Fibroblast of pulmonary artery (primary cell): ENCODE results near the gene LASP1NB.
"Not testable (repeated sequence)": the region's sequence is repeated elsewhere in the genome, so short reads cannot be mapped to it uniquely, and the experiment has no call there.

Source experiments
- DNase-seq: peaks from one replicate; pipeline ENCODE4 v3.0.0-alpha.2; 2010; ENCODE audit warnings: low read depth
- H3K4me3 ChIP-seq: replicated peaks from 2 replicates; pipeline ENCODE4 v1.5.1; 2011; ENCODE audit warnings: low read depth, mild to moderate bottlenecking, control low read depth, low read length, moderate library complexity
- CTCF ChIP-seq: IDR thresholded peaks from 2 replicates; pipeline ENCODE4 v1.5.1; 2011; ENCODE audit warnings: mild to moderate bottlenecking, control low read depth, low read length, inconsistent platforms; ENCODE audit errors: missing control alignments

The LASP1NB gene

GRCh38 chr17:38911081-38911730 is 14.2 kb upstream of the LASP1NB start:
- no peak for DNase-seq
- no peak overlapping the region for H3K4me3 ChIP-seq
- no peak for TF ChIP-seq CTCF

GRCh38 chr17:38911731-38912081 is 13.7 kb upstream of the LASP1NB start:
- DNase-seq, H3K4me3 ChIP-seq: not testable (repeated sequence)

GRCh38 chr17:38912221-38912813 is 13.1 kb upstream of the LASP1NB start:
- H3K4me3 ChIP-seq: no peak overlapping the region
- no peak for TF ChIP-seq CTCF
- DNase-seq: peak; percentile 68

- TF ChIP-seq CTCF: no peak
- no peak overlapping the region for H3K4me3 ChIP-seq
- DNase-seq: no peak
Measured at GRCh38 chr17:38914741-38915638, 10.4 kb upstream of the LASP1NB start.

GRCh38 chr17:38915639-38915995 is 9.8 kb upstream of the LASP1NB start:
- H3K4me3 ChIP-seq: no peak overlapping the region
- DNase-seq: no peak
- no peak for TF ChIP-seq CTCF

- H3K4me3 ChIP-seq: no peak overlapping the region
- TF ChIP-seq CTCF: no peak
- no peak for DNase-seq
Measured at GRCh38 chr17:38916771-38917170, 8.6 kb upstream of the LASP1NB start.

GRCh38 chr17:38917259-38917658 is 8.2 kb upstream of the LASP1NB start:
- no peak for TF ChIP-seq CTCF
- no peak for DNase-seq
- H3K4me3 ChIP-seq: no peak overlapping the region
